Measurements from ENCODE around the gene THSD7B.

- TF ChIP-seq, protein P1, sequence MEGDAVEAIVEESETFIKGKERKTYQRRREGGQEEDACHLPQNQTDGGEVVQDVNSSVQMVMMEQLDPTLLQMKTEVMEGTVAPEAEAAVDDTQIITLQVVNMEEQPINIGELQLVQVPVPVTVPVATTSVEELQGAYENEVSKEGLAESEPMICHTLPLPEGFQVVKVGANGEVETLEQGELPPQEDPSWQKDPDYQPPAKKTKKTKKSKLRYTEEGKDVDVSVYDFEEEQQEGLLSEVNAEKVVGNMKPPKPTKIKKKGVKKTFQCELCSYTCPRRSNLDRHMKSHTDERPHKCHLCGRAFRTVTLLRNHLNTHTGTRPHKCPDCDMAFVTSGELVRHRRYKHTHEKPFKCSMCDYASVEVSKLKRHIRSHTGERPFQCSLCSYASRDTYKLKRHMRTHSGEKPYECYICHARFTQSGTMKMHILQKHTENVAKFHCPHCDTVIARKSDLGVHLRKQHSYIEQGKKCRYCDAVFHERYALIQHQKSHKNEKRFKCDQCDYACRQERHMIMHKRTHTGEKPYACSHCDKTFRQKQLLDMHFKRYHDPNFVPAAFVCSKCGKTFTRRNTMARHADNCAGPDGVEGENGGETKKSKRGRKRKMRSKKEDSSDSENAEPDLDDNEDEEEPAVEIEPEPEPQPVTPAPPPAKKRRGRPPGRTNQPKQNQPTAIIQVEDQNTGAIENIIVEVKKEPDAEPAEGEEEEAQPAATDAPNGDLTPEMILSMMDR (IDR thresholded peaks at IDR 0.05 in 8 of 11, conservative IDR thresholded peaks at IDR 0.05 in 3 of 11) = no peak
- TF ChIP-seq POLR2A (IDR thresholded peaks at IDR 0.05) = no peak
- no peak for TF ChIP-seq POLR2AphosphoS5 (IDR thresholded peaks at IDR 0.05)
Observed at GRCh38 chr2:136741471-136741870, 23.9 kb upstream of the THSD7B start.

Data from spleen (tissue), 7 donors.